Tibial artery (tissue), 4 donors: ENCODE data around the gene HTR3E.
A peak's percentile ranks its signal among the peaks of the same experiment; 100 is the strongest.
"Not testable (repeated sequence)": the region's sequence is repeated elsewhere in the genome, so short reads cannot be mapped to it uniquely, and the experiment has no call there.

Experiments used
- DNase-seq, 2 donors: peaks; one replicate each; pipeline ENCODE4 v3.0.0-alpha.2; 2019
- H3K27ac ChIP-seq, 2 donors: fragments of 200-600 bp; sonication (generic) in 1 of 2; 1 replicate in 1 of 2; 2 replicates in 1 of 2; pipeline ENCODE4 v1.5.1; 2018 to 2019; ENCODE audit warnings: mild to moderate bottlenecking in 1 of 2
- H3K27me3 ChIP-seq, 2 donors: fragments of 200-600 bp; sonication (generic) in 1 of 2; one replicate each; pipeline versions ENCODE4 v1.5.1 to v1.6.0; 2016 to 2019
- H3K36me3 ChIP-seq, 3 donors: fragments of 200-600 bp; sonication (generic) in 2 of 3; one replicate each; pipeline ENCODE4 v1.5.1; 2016 to 2019; ENCODE audit warnings: mild to moderate bottlenecking in 2 of 3
- H3K4me1 ChIP-seq, 4 donors: fragments of 200-600 bp; sonication (generic) in 2 of 4; 1 replicate in 3 of 4; 2 replicates in 1 of 4; pipeline ENCODE4 v1.5.1; 2016 to 2019
- H3K4me3 ChIP-seq, 2 donors: fragments of 200-600 bp; sonication (generic) in 1 of 2; 1 replicate in 1 of 2; 2 replicates in 1 of 2; pipeline ENCODE4 v1.5.1; 2018 to 2019; ENCODE audit warnings: mild to moderate bottlenecking in 2 of 2
- H3K9me3 ChIP-seq, 3 donors: fragments of 200-600 bp; sonication (generic) in 1 of 3; one replicate each; pipeline ENCODE4 v1.5.1; 2016 to 2019
- CTCF ChIP-seq, 2 experiments: fragments of 200-600 bp in 1 of 2; fragments of 450-650 bp in 1 of 2; IDR thresholded peaks; one replicate each; pipeline ENCODE4 v1.5.1; 2017 to 2019; ENCODE audit warnings: antibody characterized with exemption in 2 of 2, mild to moderate bottlenecking in 1 of 2, moderate library complexity in 1 of 2
- intact Hi-C: fragments of 100-400 bp; cut with DNase I; formaldehyde crosslinking; loops from one replicate; pipeline ENCODE4 v1.15.0; 2023; ENCODE audit warnings: low total_unique reads

The HTR3E gene

DNA sequence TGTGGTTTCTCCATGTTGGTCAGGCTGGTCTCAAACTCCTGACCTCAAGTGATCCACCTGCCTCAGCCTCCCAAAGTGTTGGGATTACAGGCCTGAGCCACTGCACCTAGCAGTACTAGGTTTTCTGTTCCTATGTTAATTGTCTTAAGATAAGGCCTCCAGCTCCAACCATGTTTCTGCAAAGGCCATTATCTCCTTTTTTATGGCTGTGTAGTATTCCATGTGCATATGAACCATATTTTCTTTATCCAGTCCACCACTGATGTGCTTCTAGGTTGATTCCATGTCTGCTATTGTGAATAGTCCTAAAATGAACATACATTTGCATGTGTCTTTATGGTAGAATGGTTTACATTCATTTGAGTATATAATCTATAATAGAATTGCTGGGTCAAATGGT lies 34.2 kb upstream of the HTR3E start:
- intact Hi-C loops: no loop called here
- Histone ChIP-seq H3K9me3 (no peaks in the 10 kb centered on the region), H3K36me3 (no peaks in the 10 kb centered on the region), H3K4me3 (no peak overlapping the region), H3K27me3 (peaks cover 0 to 9% of the 10 kb centered on the region in 2 donors), H3K27ac (no peak overlapping the region), H3K4me1 (no peaks in the 10 kb centered on the region)
- no peak for DNase-seq
- no peak for TF ChIP-seq CTCF (IDR thresholded peaks at IDR 0.05)

- H3K9me3 ChIP-seq: no peaks in the 10 kb centered on the region
- TF ChIP-seq CTCF (IDR thresholded peaks at IDR 0.05): no peak
- no peaks in the 10 kb centered on the region for H3K4me1 ChIP-seq
- no peak overlapping the region for H3K4me3 ChIP-seq
- H3K36me3 ChIP-seq: no peaks in the 10 kb centered on the region
- no peak for DNase-seq
- intact Hi-C loops: no loop called here
- H3K27ac ChIP-seq: no peak overlapping the region
- peaks cover 0 to 2% of the 10 kb centered on the region in 2 donors for H3K27me3 ChIP-seq
Measured at GRCh38 chr3:184066211-184066610, 30.7 kb upstream of the HTR3E start.

DNA sequence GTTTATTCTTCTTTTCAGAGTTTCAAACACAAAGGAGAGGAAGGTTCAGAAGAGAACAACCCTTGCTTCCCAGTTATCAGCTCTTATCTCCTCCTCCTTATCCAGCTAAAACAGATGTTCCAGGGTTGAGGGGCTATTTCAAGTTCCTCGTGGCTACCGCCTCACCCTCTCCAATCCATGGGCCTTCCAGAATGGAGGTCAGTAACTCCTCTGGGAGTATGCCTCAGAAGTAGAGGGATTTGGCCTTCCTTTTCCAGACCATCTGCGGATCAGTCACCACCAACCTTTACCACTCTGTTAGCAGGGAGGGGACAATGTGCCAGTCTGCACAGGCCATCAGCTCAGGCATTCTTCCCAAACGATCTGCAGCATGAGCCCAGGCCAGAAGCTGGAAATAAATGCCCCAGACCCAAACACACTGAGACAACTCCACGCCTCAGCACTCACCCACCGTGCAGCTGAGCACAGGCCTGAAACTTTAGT lies 29.2 kb upstream of the HTR3E start:
- intact Hi-C loops: no loop called here
- Histone ChIP-seq H3K4me3 (no peak overlapping the region), H3K27me3 (peaks cover 0 to 2% of the 10 kb centered on the region in 2 donors), H3K9me3 (no peaks in the 10 kb centered on the region), H3K36me3 (no peaks in the 10 kb centered on the region), H3K4me1 (no peaks in the 10 kb centered on the region), H3K27ac (no peak overlapping the region)
- no peak for TF ChIP-seq CTCF (IDR thresholded peaks at IDR 0.05)
- peak in 1 of 2 donors; percentile 1 for DNase-seq

- H3K27me3 ChIP-seq: peaks cover 0 to 2% of the 10 kb centered on the region in 2 donors
- no peak for TF ChIP-seq CTCF (IDR thresholded peaks at IDR 0.05)
- intact Hi-C loops: no loop called here
- no peaks in the 10 kb centered on the region for H3K4me1 ChIP-seq
- H3K4me3 ChIP-seq: no peak overlapping the region
- no peak for DNase-seq
- no peaks in the 10 kb centered on the region for H3K36me3 ChIP-seq
- H3K9me3 ChIP-seq: no peaks in the 10 kb centered on the region
- H3K27ac ChIP-seq: no peak overlapping the region
Measured at GRCh38 chr3:184068344-184068743, 28.5 kb upstream of the HTR3E start.

- H3K9me3 ChIP-seq, H3K27me3 ChIP-seq, H3K4me1 ChIP-seq, H3K27ac ChIP-seq, H3K36me3 ChIP-seq, intact Hi-C loops, DNase-seq, H3K4me3 ChIP-seq: not testable (repeated sequence)
Measured at GRCh38 chr3:184071142-184071541, 25.7 kb upstream of the HTR3E start.

GRCh38 chr3:184073621-184074020 lies 23.2 kb upstream of the HTR3E start:
- H3K4me3 ChIP-seq: no peak overlapping the region
- no peak for DNase-seq
- H3K36me3 ChIP-seq: no peaks in the 10 kb centered on the region
- H3K27me3 ChIP-seq: no peaks in the 10 kb centered on the region
- no peak for TF ChIP-seq CTCF (IDR thresholded peaks at IDR 0.05)
- no peaks in the 10 kb centered on the region for H3K9me3 ChIP-seq
- no peak overlapping the region for H3K27ac ChIP-seq
- H3K4me1 ChIP-seq: no peaks in the 10 kb centered on the region
- intact Hi-C loops: no loop called here
